GM23338 (cell line): ENCODE results near the gene KCNMB2.

Experiments
- CREB1 ChIP-seq: fragments of 250-450 bp; sonication (Bioruptor Pico); IDR thresholded peaks from 2 replicates; pipeline ENCODE4 v1.5.0; 2020; ENCODE audit warnings: low read depth, mild to moderate bottlenecking, moderate library complexity
- CTCF ChIP-seq, 2 experiments: fragments of 200-600 bp in 1 of 2; sonication (generic) in 1 of 2; conservative IDR thresholded peaks; 2 replicates each; pipeline versions ENCODE4 v1.5.1 to v1.6.1; 2016 to 2017; ENCODE audit warnings: antibody characterized with exemption in 2 of 2, low read depth in 2 of 2, mild to moderate bottlenecking in 2 of 2, moderate library complexity in 1 of 2
- EZH2 ChIP-seq: fragments of 200-600 bp; sonication (generic); IDR thresholded peaks from one replicate; pipeline ENCODE4 v1.8.0; 2017; ENCODE audit warnings: antibody characterized with exemption, mild to moderate bottlenecking, low read depth; ENCODE audit not compliant: unreplicated experiment
- EZH2phosphoT487 ChIP-seq: fragments of 200-600 bp; sonication (generic); IDR thresholded peaks from one replicate; pipeline ENCODE4 v1.8.1; 2018; ENCODE audit warnings: antibody characterized with exemption; ENCODE audit not compliant: unreplicated experiment
- JUNB ChIP-seq: IDR thresholded peaks from one replicate; pipeline ENCODE4 v1.6.1; 2016; ENCODE audit warnings: antibody characterized with exemption; ENCODE audit not compliant: unreplicated experiment
- NANOG ChIP-seq: IDR thresholded peaks from 2 replicates; pipeline ENCODE4 v1.6.1; 2016; ENCODE audit warnings: antibody characterized with exemption, borderline replicate concordance
- POLR2AphosphoS5 ChIP-seq: IDR thresholded peaks from 2 replicates; pipeline ENCODE4 v1.6.1; 2016; ENCODE audit warnings: antibody characterized with exemption, low read depth
- REST ChIP-seq: IDR thresholded peaks from one replicate; pipeline ENCODE4 v1.6.1; 2018; ENCODE audit warnings: antibody characterized with exemption; ENCODE audit not compliant: unreplicated experiment
- STAT1 ChIP-seq: IDR thresholded peaks from one replicate; pipeline ENCODE4 v1.6.1; 2016; ENCODE audit warnings: antibody characterized with exemption; ENCODE audit not compliant: unreplicated experiment
- ZNF114 ChIP-seq: fragments of 250-450 bp; sonication (Bioruptor Pico); IDR thresholded peaks from 2 replicates; pipeline ENCODE4 v1.5.0; 2020; ENCODE audit warnings: mild to moderate bottlenecking, moderate library complexity
- ZNF331 ChIP-seq: fragments of 250-450 bp; sonication (Bioruptor Pico); IDR thresholded peaks from 2 replicates; pipeline ENCODE4 v1.5.0; 2020; ENCODE audit warnings: low read depth, mild to moderate bottlenecking, moderate library complexity
- ZNF462 ChIP-seq: fragments of 250-450 bp; sonication (Bioruptor Pico); IDR thresholded peaks from 2 replicates; pipeline ENCODE4 v1.5.0; 2020; ENCODE audit warnings: mild to moderate bottlenecking, moderate library complexity

GRCh38 chr3:178562143-178562946 is 26.1 kb downstream of the KCNMB2 start:
- TF ChIP-seq POLR2AphosphoS5, result no peak
- no peak for TF ChIP-seq CTCF (conservative IDR thresholded peaks at IDR 0.05; ENCODE audit: low read depth in 2 of 2)
- TF ChIP-seq EZH2, result no peak
- TF ChIP-seq REST, result no peak
- no peak for TF ChIP-seq ZNF114
- no peak for TF ChIP-seq CREB1 (CRISPR knock-in tag)
- TF ChIP-seq EZH2phosphoT487, result no peak
- TF ChIP-seq STAT1, result no peak
- no peak for TF ChIP-seq JUNB
- TF ChIP-seq ZNF331 (CRISPR knock-in tag), result no peak
- no peak for TF ChIP-seq ZNF462 (CRISPR knock-in tag)
- TF ChIP-seq NANOG, result no peak
